ENCODE data around the gene C16orf74. TPM values are rescaled to one million over a fixed set of nuclear protein-coding genes. Genes with fewer than 3 reads are reported as not detected.

Gene C16orf74
- total RNA-seq, 4 donors from 2014 or later: 1.3 TPM; not detected in 3

DNA sequence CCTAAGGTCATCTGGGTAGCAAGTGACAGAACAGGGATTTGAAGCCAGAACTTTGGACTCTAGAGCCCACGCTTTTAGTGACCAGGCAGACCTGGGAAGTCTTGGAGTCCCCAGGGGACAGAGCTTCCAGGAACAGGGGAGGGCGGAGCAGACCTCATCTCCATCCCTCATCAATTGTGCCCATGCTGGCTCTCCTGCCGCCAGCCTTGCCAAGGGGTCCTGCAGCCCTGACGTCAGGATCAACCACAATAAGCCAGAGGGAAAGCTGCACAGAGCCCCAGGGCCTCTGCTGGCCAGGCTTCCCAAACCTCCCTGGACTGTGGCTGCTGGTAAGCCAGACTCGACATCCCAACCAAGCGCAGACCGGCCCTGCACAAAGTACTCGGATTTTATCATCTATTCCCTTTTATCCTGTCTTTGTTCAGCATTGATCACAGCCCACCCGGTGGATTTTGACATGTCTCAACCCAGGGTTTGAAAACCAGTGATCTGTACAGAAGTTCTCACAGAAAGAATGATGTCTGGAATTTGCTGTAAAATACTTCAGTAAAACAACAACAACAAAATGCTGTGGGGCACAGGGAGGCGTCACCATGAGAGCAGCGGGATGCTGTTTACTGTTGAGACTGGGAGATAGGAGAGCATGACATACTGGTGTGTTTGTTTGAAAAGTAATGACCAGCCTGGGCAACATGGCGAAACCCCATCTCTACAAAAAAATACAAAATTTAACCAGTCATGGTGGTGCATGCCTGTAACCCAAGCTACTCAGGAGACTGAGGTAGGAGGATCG lies 11.8 kb downstream of the C16orf74 start:
- in situ Hi-C loops (cut with MboI; ENCODE audit: low sequenced_read_pairs in 4 of 4): no loop called here
- no peak overlapping the region for H3K4me3 ChIP-seq
- TF ChIP-seq POLR2A (IDR thresholded peaks at IDR 0.05): no peak
- TF ChIP-seq CTCF (IDR thresholded peaks at IDR 0.05 in 4 of 5, conservative IDR thresholded peaks at IDR 0.05 in 1 of 5): no peak
- no peak overlapping the region for H3K27ac ChIP-seq
- no peak for DNase-seq
- no peaks in the 10 kb centered on the region for H3K27me3 ChIP-seq
- ATAC-seq: no peak
- no peaks in the 10 kb centered on the region for H3K9me3 ChIP-seq
- no peaks in the 10 kb centered on the region for H3K36me3 ChIP-seq
- H3K4me1 ChIP-seq: no peaks in the 10 kb centered on the region
- intact Hi-C loops (cut with DNase I; ENCODE audit: low total_unique reads): no loop called here

DNA sequence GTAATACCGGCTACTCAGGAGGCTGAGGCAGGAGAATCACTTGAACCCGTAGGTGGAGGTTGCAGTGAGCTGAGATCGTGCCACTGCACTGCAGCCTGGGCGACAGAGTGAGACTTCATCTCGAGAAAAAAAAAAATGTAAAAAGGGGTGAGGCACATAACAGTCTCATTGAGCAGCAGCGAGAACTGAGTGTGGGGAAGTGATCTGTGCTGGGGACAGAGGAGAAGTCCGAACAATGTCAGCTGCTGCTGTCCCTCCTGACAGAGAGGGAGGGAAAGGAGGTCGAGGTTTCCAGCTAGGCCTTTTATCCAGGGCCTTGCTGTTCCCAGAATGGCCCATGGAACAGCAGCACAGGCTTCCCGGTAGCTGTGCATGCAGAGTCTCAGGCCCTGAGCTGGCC lies 14.0 kb downstream of the C16orf74 start:
- DNase-seq (no peak), ATAC-seq (no peak)
- intact Hi-C loops (cut with DNase I; ENCODE audit: low total_unique reads): no loop called here
- TF ChIP-seq POLR2A (IDR thresholded peaks at IDR 0.05): no peak
- no peak for TF ChIP-seq CTCF (IDR thresholded peaks at IDR 0.05 in 4 of 5, conservative IDR thresholded peaks at IDR 0.05 in 1 of 5)
- Histone ChIP-seq H3K4me1 (no peaks in the 10 kb centered on the region), H3K36me3 (no peaks in the 10 kb centered on the region), H3K27me3 (no peaks in the 10 kb centered on the region), H3K27ac (no peak overlapping the region), H3K4me3 (no peak overlapping the region), H3K9me3 (no peaks in the 10 kb centered on the region)
- in situ Hi-C loops (cut with MboI; ENCODE audit: low sequenced_read_pairs in 4 of 4): no loop called here

GRCh38 chr16:85735946-85736345 lies 14.9 kb downstream of the C16orf74 start:
- DNase-seq (no peak), ATAC-seq (no peak)
- Histone ChIP-seq H3K4me3 (no peak overlapping the region), H3K36me3 (no peaks in the 10 kb centered on the region), H3K27me3 (no peaks in the 10 kb centered on the region), H3K4me1 (no peaks in the 10 kb centered on the region), H3K27ac (no peak overlapping the region), H3K9me3 (no peaks in the 10 kb centered on the region)
- in situ Hi-C loops (cut with MboI; ENCODE audit: low sequenced_read_pairs in 4 of 4): no loop called here
- TF ChIP-seq POLR2A (IDR thresholded peaks at IDR 0.05) (no peak), CTCF (IDR thresholded peaks at IDR 0.05 in 4 of 5, conservative IDR thresholded peaks at IDR 0.05 in 1 of 5) (no peak)
- intact Hi-C loops (cut with DNase I; ENCODE audit: low total_unique reads): no loop called here

DNA sequence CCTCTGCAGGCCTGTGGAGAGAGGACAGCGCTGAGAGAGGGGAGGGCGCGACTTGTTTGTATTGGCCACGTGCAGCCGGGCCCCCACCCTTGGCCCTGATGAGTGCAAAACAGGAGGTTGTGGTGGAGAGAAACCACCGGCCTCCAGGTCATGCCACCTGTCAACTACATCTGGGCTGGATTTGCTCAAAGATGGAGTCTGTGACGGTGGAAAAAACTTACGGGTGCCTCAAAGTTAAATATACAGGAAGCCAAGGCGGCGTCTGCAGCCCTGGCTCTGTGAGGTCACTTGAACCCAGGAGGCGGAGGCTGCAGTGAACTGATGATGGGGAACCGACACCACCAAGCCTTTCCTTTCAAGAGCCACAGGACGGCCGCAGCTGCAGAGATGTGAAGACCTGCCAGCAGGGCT lies 15.7 kb downstream of the C16orf74 start:
- intact Hi-C loops (cut with DNase I; ENCODE audit: low total_unique reads): no loop called here
- no peaks in the 10 kb centered on the region for H3K36me3 ChIP-seq
- H3K4me1 ChIP-seq: no peaks in the 10 kb centered on the region
- ATAC-seq (no peak), DNase-seq (no peak)
- TF ChIP-seq POLR2A (IDR thresholded peaks at IDR 0.05) (no peak), CTCF (IDR thresholded peaks at IDR 0.05 in 4 of 5, conservative IDR thresholded peaks at IDR 0.05 in 1 of 5) (no peak)
- in situ Hi-C loops (cut with MboI; ENCODE audit: low sequenced_read_pairs in 4 of 4): no loop called here
- H3K27ac ChIP-seq: no peak overlapping the region
- H3K27me3 ChIP-seq: no peaks in the 10 kb centered on the region
- H3K4me3 ChIP-seq: no peak overlapping the region
- H3K9me3 ChIP-seq: no peaks in the 10 kb centered on the region

Data from gastrocnemius medialis (tissue), 4 donors.